OCI-LY1 (cell line): ENCODE data around the gene RGP1.

Experiments
- CTCF ChIP-seq: fragments of 200-600 bp; sonication (generic), shearing (Covaris generic); IDR thresholded peaks from 2 replicates; pipeline ENCODE4 v1.5.1; 2017; ENCODE audit warnings: mild to moderate bottlenecking, antibody characterized with exemption, low read length, moderate library complexity, mixed read lengths
- EZH2 ChIP-seq: fragments of 200-600 bp; sonication (generic), shearing (Covaris generic); IDR thresholded peaks from 2 replicates; pipeline ENCODE4 v1.8.0; 2017; ENCODE audit warnings: borderline replicate concordance, mixed run types, mild to moderate bottlenecking, antibody characterized with exemption, low read length, moderate library complexity, mixed read lengths

DNA sequence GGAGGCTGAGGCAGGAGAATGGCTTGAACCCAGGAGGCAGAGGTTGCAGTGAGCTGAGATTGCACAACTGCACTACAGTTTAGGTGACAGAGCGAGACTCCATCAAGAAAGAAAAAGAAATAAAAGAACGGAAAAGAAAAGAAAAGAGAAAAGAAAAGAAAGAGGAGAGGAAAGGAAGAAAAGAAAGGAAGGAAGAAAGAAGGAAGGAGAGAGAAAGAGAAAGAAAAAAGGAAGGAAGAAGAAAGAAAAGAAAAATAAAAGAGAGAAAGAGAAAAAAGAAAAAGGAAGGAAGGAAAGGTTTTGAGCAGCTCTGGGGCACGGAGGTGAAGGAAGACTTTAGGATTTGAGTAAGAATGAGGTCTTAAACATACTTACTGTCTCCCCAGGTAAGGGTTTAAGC is 35.5 kb upstream of the RGP1 start:
- TF ChIP-seq CTCF (no peak), EZH2 (no peak)
